Measurements from ENCODE around the gene MPP7.

MPP7 gene

DNA sequence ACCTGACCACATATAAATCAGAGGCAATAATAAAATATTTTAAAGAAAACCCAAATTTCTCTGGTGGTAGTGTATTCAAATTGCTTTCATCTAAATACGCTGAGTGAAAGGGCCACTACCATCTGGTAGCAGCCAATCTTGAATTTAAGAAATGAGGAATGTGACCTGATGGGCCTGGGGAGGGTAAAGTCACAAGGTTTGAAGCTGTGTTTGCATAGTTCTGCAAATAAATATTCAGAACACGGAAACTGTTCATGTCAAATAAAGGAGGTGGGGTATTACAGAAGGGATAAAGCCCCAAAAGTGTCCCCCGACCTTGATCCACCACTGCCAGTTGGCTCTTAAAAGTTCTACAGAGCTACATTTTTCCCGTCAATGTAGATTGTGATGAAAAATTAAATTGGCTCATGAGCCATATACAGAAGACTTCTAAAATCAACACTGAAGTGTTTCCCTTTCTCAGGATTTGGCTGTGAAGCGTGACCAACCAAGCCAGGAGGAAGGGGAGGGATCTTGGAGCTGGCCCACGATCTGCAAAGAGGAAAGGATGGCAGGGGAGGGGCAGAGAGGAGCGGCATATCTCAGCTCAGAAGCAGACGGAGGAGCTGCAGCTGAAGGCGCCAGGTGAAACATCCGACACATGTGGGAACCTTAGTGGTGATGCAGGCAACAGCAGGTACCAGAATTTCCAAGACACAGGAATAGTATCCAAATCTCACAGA is 39.6 kb downstream of the MPP7 start:
- no peak for DNase-seq

DNA sequence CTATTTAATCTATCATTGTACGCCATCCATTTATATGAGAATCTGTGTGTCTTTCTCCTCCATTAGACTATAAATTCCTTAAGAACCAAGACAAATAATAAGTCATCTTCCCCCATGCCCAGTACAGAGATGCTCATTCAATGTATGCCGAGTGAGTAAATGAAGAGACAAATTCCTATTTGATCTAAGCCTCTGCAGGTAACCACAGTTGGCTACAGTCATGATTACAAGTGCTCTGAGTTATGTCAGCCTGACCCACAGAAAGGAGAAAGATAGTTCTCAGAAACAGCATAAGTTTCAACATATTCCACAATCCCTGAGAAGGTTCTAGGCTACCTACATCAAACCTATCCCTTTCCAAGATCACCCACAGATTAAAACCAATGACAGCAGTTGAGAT is 46.1 kb downstream of the MPP7 start:
- DNase-seq = no peak

DNA sequence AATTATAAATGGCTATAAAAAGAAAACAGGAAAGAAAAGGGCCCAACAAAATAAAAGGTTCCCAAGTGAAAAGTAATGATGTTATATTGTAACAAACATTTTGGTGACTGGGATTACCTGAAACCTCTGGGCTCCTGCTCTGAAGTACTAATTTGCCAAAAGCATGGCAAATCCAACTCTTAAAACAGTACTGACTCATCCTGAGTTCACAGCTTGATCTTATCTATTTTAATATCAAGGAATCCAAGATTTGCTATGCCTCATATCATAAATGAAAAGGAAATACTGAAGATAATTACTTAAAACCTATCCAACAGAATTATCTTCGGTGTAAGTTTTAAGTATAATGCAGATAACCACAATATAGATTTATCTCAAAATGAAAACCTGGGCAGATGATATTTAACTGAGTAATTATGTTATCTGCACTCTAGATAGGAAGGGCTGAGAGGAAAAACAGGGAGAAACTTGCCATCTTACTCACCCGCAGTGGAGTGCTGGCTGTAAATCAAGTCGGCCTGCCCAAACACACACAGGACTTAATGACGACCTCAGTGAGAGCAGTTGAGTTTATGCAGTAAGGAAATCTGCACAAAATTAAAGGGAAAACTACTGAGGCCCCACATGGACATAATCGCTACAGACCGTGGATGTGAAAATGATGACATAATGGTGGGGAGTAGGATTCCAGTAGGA is 48.4 kb downstream of the MPP7 start:
- DNase-seq = no peak

DNA sequence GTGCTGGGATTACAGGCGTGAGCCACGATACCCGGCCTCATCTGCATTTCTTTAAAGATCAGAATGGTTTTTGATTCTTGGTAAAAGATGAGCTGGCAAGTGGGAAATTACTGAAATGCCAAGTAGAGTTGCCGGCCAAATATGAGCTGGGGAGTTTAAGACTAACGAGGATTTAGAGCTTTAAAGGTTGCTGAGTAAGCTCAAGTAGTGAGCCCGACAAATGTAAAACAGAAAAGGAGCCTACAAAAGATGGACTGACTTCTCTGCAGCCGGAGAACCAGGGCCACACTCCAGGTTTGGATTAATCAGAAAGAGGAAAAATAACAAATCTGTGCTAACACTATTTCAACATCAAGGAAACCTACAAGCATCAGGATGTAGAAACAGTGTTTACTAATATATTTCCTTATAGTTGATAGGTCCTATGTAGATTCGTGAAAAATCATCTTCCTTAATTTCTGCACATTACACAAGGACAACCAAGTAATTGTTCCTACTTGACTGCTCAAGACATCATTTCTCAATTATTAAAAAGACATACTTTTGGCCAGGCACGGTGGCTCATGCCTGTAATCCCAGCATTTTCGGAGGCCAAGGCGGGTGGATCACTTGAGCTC is 49.6 kb downstream of the MPP7 start:
- DNase-seq = no peak
